Calu3 (cell line): Measurements from ENCODE around the gene AGBL3. TPM values are rescaled to one million over a fixed set of nuclear protein-coding genes. Genes with fewer than 3 reads are reported as not detected.

Experiments used
- BruUV-seq: library from RNA; stranded (reverse); fragments of 400-500 nt; replicated peaks from 2 replicates; lab custom pipeline; 2021; lab: Mats Ljungman, UMichigan
- CTCF ChIA-PET: fragments of 300-600 bp; sonication (Branson Sonifier 250); formaldehyde crosslinking; loops from one replicate; lab custom pipeline; 2022; ENCODE audit warnings: antibody characterized with exemption; lab: Charles Lee
- DNase-seq: peaks from one replicate; pipeline ENCODE4 v3.0.0; 2022
- H3K27ac Mint-ChIP-seq: one replicate; pipeline ENCODE4 v1.8.0; 2022; ENCODE audit warnings: mixed read lengths; ENCODE audit not compliant: unreplicated experiment
- H3K27me3 Mint-ChIP-seq: one replicate; pipeline ENCODE4 v1.8.0; 2022; ENCODE audit warnings: mixed read lengths; ENCODE audit not compliant: unreplicated experiment
- H3K36me3 Mint-ChIP-seq: one replicate; pipeline ENCODE4 v1.8.0; 2022; ENCODE audit warnings: mild to moderate bottlenecking, moderate library complexity, mixed read lengths; ENCODE audit not compliant: insufficient read depth, unreplicated experiment
- H3K4me1 Mint-ChIP-seq: one replicate; pipeline ENCODE4 v1.8.0; 2022; ENCODE audit warnings: mild to moderate bottlenecking, low read depth, mixed read lengths; ENCODE audit not compliant: unreplicated experiment
- H3K4me3 Mint-ChIP-seq: one replicate; pipeline ENCODE4 v1.8.0; 2022; ENCODE audit warnings: mild to moderate bottlenecking, low read depth, moderate library complexity, mixed read lengths; ENCODE audit not compliant: unreplicated experiment
- H3K9me3 Mint-ChIP-seq: one replicate; pipeline ENCODE4 v1.8.0; 2022; ENCODE audit warnings: low read depth, mixed read lengths; ENCODE audit not compliant: unreplicated experiment
- intact Hi-C: fragments of 100-400 bp; cut with micrococcal nuclease; formaldehyde crosslinking; loops from one replicate; pipeline ENCODE4 v1.10.0; 2022; ENCODE audit not compliant: unreplicated experiment
- total RNA-seq: library from RNA; stranded (reverse); gene quantifications from 2 replicates; pipeline ENCODE4 v1.2.3, GENCODE V29; 2022
- TF ChIP-seq, protein P1 (sequence below): fragments of 200-600 bp; IDR thresholded peaks from one replicate; pipeline ENCODE4 v1.8.0; 2022; ENCODE audit warnings: antibody characterized with exemption; ENCODE audit not compliant: unreplicated experiment

AGBL3 gene
- total RNA-seq, 1 experiment from 2014 or later = 6.3 TPM

DNA sequence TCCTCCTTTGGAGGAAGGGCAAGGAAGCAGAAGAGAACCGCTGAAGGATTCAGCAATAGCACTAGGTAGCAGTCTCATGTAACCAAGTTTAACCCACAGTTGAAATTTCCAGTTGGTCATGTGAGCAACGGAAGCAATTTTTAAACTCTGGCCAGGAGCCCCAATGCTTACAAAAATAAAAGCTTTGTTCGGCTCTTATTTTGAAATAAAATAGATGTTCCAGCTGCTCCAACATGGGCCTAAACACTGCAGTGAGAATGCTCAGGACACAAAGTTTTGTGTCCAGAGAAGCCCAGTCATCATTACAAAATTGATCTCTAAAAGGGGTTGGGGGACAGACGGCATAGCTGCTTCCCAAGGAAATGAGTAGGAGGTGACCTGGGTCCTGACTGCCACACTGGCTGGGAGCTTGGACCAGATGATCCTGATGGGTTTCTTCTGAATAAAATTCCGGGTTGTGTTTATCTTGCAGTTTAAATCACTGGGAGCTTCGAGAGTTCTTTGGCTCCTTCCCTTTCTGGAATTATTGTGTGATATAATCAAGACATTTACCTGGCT is 161.1 kb downstream of the AGBL3 start:
- H3K4me3 Mint-ChIP-seq = peak overlapping the region; percentile 71
- intact Hi-C loops = loop anchor here (5.0 kb wide), 1 partner anchor 155 kb away; no protein-coding TSS in a partner anchor
- no peaks in the 10 kb centered on the region for H3K9me3 Mint-ChIP-seq
- TSS peak; percentile 84 for BruUV-seq
- CTCF ChIA-PET = interaction anchor here (0.6 to 1.6 kb wide), 4 partner anchors 22 to 381 kb away, joined by 3 to 5 read pairs (median 4); partner anchors contain the start of gene AGBL3
- TF ChIP-seq, protein P1, sequence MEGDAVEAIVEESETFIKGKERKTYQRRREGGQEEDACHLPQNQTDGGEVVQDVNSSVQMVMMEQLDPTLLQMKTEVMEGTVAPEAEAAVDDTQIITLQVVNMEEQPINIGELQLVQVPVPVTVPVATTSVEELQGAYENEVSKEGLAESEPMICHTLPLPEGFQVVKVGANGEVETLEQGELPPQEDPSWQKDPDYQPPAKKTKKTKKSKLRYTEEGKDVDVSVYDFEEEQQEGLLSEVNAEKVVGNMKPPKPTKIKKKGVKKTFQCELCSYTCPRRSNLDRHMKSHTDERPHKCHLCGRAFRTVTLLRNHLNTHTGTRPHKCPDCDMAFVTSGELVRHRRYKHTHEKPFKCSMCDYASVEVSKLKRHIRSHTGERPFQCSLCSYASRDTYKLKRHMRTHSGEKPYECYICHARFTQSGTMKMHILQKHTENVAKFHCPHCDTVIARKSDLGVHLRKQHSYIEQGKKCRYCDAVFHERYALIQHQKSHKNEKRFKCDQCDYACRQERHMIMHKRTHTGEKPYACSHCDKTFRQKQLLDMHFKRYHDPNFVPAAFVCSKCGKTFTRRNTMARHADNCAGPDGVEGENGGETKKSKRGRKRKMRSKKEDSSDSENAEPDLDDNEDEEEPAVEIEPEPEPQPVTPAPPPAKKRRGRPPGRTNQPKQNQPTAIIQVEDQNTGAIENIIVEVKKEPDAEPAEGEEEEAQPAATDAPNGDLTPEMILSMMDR = no peak
- peak overlapping the region; percentile 82 for H3K27ac Mint-ChIP-seq
- H3K27me3 Mint-ChIP-seq = no peaks in the 10 kb centered on the region
- DNase-seq = no peak
- H3K4me1 Mint-ChIP-seq = peaks cover 35% of the 10 kb centered on the region
- H3K36me3 Mint-ChIP-seq = peaks cover 16% of the 10 kb centered on the region

DNA sequence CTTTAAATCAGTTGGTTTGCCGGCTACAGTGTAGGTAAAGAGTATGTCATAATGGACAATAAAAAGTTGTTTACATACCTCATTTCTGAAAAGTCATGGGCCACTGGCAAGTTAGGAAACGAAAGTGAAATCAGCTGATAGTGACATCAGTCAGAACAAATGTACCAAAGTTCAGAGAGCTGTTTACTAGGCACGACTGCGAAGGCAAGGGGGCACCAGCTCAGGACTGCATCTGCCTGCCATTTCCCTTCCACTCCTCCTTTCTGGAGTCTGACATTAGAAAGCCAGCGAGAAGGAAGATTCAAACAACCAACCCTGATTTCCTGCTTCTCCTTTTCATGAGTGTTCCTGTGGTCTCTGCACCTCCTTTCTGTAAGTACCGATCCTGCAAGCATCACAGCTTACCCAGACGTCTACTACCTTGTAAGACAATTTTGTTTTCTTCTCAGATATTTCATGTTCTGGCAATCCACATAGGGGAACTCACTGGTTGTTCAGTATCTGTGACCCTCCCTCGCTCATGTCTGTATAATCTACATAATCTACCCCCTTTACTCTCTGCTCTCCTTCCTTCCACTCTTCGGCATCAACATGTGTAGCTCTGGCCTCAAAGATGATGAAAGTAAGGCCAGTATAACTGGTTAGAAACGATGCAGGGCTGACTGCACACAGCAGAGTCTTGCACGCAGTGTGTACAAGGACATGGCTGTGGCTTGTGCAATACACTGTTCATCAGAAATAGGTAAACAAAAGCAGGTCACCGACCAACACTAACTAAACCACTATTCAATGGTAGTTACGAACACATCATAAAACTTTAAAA is 161.8 kb downstream of the AGBL3 start, which contains the start of gene TMEM140:
TMEM140 (plus strand) TSS at position 174 of the 823 bp plus-strand sequence. CDS start 16,370 bp downstream, outside the sequence.
- BruUV-seq = TSS peak; percentile 39
- intact Hi-C loops = loop anchor here (5.0 kb wide), 1 partner anchor 156 kb away; no protein-coding TSS in a partner anchor
- H3K4me3 Mint-ChIP-seq = peak within 1 kb of the TSS; percentile 71
- H3K27ac Mint-ChIP-seq = peak within 1 kb of the TSS; percentile 82
- no peaks in the 10 kb centered on the region for H3K27me3 Mint-ChIP-seq
- H3K36me3 Mint-ChIP-seq = peaks cover 16% of the 10 kb centered on the region
- H3K9me3 Mint-ChIP-seq = no peaks in the 10 kb centered on the region
- CTCF ChIA-PET = interaction anchor here (0.6 to 1.6 kb wide), 4 partner anchors 21 to 381 kb away, joined by 3 to 5 read pairs (median 4); partner anchors contain the start of gene AGBL3
- DNase-seq = no peak
- peaks cover 35% of the 10 kb centered on the region for H3K4me1 Mint-ChIP-seq
- TF ChIP-seq, protein P1 = no peak

DNA sequence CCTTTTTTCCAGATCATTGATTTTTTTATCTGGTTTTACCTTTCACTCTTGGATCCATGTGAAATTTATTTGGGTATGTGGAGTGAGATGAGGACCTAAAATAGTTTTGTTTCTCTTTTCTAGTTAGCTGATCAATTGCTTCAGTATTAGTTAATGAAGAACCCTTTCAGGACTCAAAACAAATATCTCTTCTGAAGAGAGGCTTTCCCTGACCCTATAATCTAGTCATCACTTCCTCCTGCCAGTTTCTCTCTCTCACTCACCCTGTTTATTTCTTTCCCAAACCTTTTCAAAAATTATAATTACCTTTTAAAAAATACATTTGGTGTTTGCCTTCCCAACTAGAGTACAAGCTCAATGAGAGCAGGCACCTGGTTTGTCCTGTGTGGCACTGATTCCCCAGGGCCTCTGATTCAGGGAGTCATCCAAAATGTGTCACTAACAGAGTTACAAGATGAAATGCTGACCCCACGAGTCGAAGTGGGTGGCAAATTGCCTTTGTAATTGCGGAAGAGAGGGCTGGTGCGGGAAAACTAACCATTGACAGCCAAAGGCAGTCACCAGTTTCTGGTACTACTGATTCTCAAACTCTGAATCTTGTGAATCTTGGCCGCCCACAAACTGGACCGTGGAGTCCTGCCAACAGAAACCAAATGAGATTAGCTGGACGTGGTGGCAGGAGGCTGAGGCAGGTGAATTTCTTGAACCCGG is 163.9 kb downstream of the AGBL3 start:
- H3K9me3 Mint-ChIP-seq = peaks cover 3% of the 10 kb centered on the region
- H3K27me3 Mint-ChIP-seq = no peaks in the 10 kb centered on the region
- no peak overlapping the region for H3K27ac Mint-ChIP-seq
- BruUV-seq = no TSS peak
- DNase-seq = no peak
- H3K4me1 Mint-ChIP-seq = peaks cover 35% of the 10 kb centered on the region
- peaks cover 16% of the 10 kb centered on the region for H3K36me3 Mint-ChIP-seq
- CTCF ChIA-PET = interaction anchor here (0.6 to 0.8 kb wide), 3 partner anchors 64 to 464 kb away, joined by 3 to 4 read pairs (median 3); no protein-coding TSS in a partner anchor
- TF ChIP-seq, protein P1 = no peak
- no peak overlapping the region for H3K4me3 Mint-ChIP-seq
- intact Hi-C loops = no loop called here

DNA sequence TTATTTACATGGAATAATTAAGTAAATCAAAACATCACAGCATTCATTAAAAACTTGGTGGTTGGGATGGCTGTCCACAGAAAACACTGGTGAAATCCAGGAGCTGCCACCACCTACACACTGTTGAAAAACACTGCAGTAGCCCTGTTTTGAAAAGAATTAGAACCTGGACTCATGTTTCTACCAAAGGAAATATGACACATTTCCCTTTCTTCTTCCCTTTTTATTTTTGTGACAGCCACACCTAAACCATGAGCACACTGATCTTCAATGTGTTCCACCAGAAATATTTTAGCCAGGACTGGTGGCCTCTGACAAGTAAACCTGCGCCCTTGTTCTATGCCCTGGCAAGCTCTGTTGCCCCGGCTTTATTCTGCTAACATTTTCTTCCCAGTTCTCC is 164.8 kb downstream of the AGBL3 start:
- Mint-ChIP-seq H3K27ac (no peak overlapping the region), H3K27me3 (no peaks in the 10 kb centered on the region), H3K4me3 (no peak overlapping the region), H3K4me1 (peaks cover 35% of the 10 kb centered on the region), H3K9me3 (peaks cover 5% of the 10 kb centered on the region), H3K36me3 (peaks cover 16% of the 10 kb centered on the region)
- DNase-seq = no peak
- intact Hi-C loops = no loop called here
- CTCF ChIA-PET = no interaction called here
- TF ChIP-seq, protein P1 = no peak
- BruUV-seq = no TSS peak
